Gastroesophageal sphincter (tissue), 3 donors: ENCODE results near the gene HEMGN.

Experiments
- CTCF ChIP-seq, 4 experiments: fragments of 200-600 bp in 2 of 4; fragments of 450-650 bp in 2 of 4; sonication (generic) in 1 of 4; IDR thresholded peaks; one replicate each; pipeline ENCODE4 v1.5.1; 2017 to 2019; ENCODE audit warnings: antibody characterized with exemption in 4 of 4, mild to moderate bottlenecking in 2 of 4, moderate library complexity in 2 of 4
- POLR2A ChIP-seq, 2 donors: fragments of 450-650 bp; IDR thresholded peaks; one replicate each; pipeline ENCODE4 v1.6.1; 2017; ENCODE audit warnings: antibody characterized with exemption in 2 of 2, mild to moderate bottlenecking in 2 of 2, moderate library complexity in 1 of 2
- POLR2AphosphoS5 ChIP-seq: sonication (generic); formaldehyde crosslinking; IDR thresholded peaks from one replicate; pipeline ENCODE4 v1.6.1; 2017; ENCODE audit warnings: antibody characterized with exemption

GRCh38 chr9:97962136-97962535 is 24.2 kb upstream of the HEMGN start:
- TF ChIP-seq POLR2A (IDR thresholded peaks at IDR 0.05) (no peak), CTCF (IDR thresholded peaks at IDR 0.05) (no peak), POLR2AphosphoS5 (no peak)
